CD14-positive monocyte (primary cell): ENCODE results near the gene KCNS3. TPM values are rescaled to one million over a fixed set of nuclear protein-coding genes. Genes with fewer than 3 reads are reported as not detected.

Source experiments
- DNase-seq, 3 donors: peaks; one replicate each; pipeline ENCODE4 v3.0.0-alpha.2; 2011 to 2022
- H2AFZ ChIP-seq: 2 replicates; pipeline ENCODE4 v1.6.0; 2012; ENCODE audit warnings: mild to moderate bottlenecking, low read depth, low read length, inconsistent platforms; ENCODE audit not compliant: insufficient read depth, poor library complexity, severe bottlenecking
- H3K27ac ChIP-seq, 2 donors: 1 replicate in 1 of 2; 2 replicates in 1 of 2; pipeline ENCODE4 v1.5.1; 2012 to 2013; ENCODE audit warnings: low read length in 2 of 2, control low read depth in 1 of 2, inconsistent platforms in 1 of 2, low read depth in 1 of 2, mild to moderate bottlenecking in 1 of 2
- H3K27me3 ChIP-seq, 2 donors: one replicate each; pipeline versions ENCODE4 v1.6.0 to v1.6.1; 2011 to 2013; ENCODE audit warnings: low read length in 2 of 2; ENCODE audit not compliant: control insufficient read depth in 2 of 2, insufficient read depth in 2 of 2
- H3K36me3 ChIP-seq, 2 donors: replicated peaks in 1 of 2; 1 replicate in 1 of 2; 2 replicates in 1 of 2; pipeline versions ENCODE4 v1.5.1 to v1.6.1; 2012 to 2013; ENCODE audit warnings: low read length in 2 of 2, control low read depth in 1 of 2, inconsistent platforms in 1 of 2, mild to moderate bottlenecking in 1 of 2; ENCODE audit not compliant: insufficient read depth in 2 of 2, control insufficient read depth in 1 of 2
- H3K4me1 ChIP-seq, 2 donors: 1 replicate in 1 of 2; 2 replicates in 1 of 2; pipeline versions ENCODE4 v1.5.1 to v1.6.1; 2012 to 2013; ENCODE audit warnings: low read length in 2 of 2, control low read depth in 1 of 2, inconsistent platforms in 1 of 2, mild to moderate bottlenecking in 1 of 2, moderate library complexity in 1 of 2; ENCODE audit not compliant: insufficient read depth in 2 of 2, control insufficient read depth in 1 of 2
- H3K4me2 ChIP-seq: replicated peaks from 2 replicates; pipeline ENCODE3; 2012; ENCODE audit warnings: low read length, moderate library complexity, mild to moderate bottlenecking; ENCODE audit not compliant: poor library complexity, severe bottlenecking; ENCODE audit errors: extremely low read depth
- H3K4me3 ChIP-seq, 3 experiments: fragments of 200-600 bp in 1 of 3; sonication (generic) in 1 of 3; replicated peaks in 1 of 3; 1 replicate in 2 of 3; 2 replicates in 1 of 3; pipeline ENCODE4 v1.5.1; 2011 to 2013; ENCODE audit warnings: low read length in 3 of 3, mild to moderate bottlenecking in 3 of 3, control low read depth in 2 of 3, low read depth in 2 of 3, inconsistent platforms in 1 of 3, moderate library complexity in 1 of 3
- H3K79me2 ChIP-seq: 2 replicates; pipeline ENCODE4 v1.6.0; 2012; ENCODE audit warnings: mild to moderate bottlenecking, control low read depth, inconsistent platforms, low read length, moderate library complexity; ENCODE audit not compliant: insufficient read depth
- H3K9ac ChIP-seq: 2 replicates; pipeline ENCODE4 v1.6.0; 2017; ENCODE audit warnings: low read length, mild to moderate bottlenecking; ENCODE audit not compliant: insufficient read depth, poor library complexity, severe bottlenecking
- H3K9me3 ChIP-seq, 2 donors: replicated peaks in 1 of 2; 1 replicate in 1 of 2; 2 replicates in 1 of 2; pipeline versions ENCODE4 v1.5.1 to v1.6.1; 2012 to 2013; ENCODE audit warnings: low read length in 2 of 2, control low read depth in 1 of 2; ENCODE audit not compliant: control insufficient read depth in 1 of 2, insufficient read depth in 1 of 2
- H4K20me1 ChIP-seq: 2 replicates; pipeline ENCODE4 v1.6.0; 2012; ENCODE audit warnings: mild to moderate bottlenecking, low read length, control low read depth, moderate library complexity; ENCODE audit not compliant: insufficient read depth
- H3K27ac Mint-ChIP-seq, 7 donors: one replicate each; pipeline ENCODE4 v1.8.0; 2020; ENCODE audit warnings: mild to moderate bottlenecking in 7 of 7, mixed read lengths in 7 of 7, moderate library complexity in 6 of 7, inconsistent platforms in 2 of 7
- H3K27me3 Mint-ChIP-seq, 3 donors: one replicate each; pipeline ENCODE4 v1.8.0; 2021 to 2022; ENCODE audit warnings: low read depth in 3 of 3, mild to moderate bottlenecking in 3 of 3, mixed read lengths in 3 of 3, moderate library complexity in 3 of 3, inconsistent platforms in 1 of 3
- H3K36me3 Mint-ChIP-seq, 2 donors: one replicate each; pipeline ENCODE4 v1.8.0; 2020; ENCODE audit warnings: mixed read lengths in 2 of 2, inconsistent platforms in 1 of 2, mild to moderate bottlenecking in 1 of 2
- H3K4me1 Mint-ChIP-seq: one replicate; pipeline ENCODE4 v1.8.0; 2020; ENCODE audit warnings: mild to moderate bottlenecking, mixed read lengths
- H3K4me3 Mint-ChIP-seq, 2 donors: one replicate each; pipeline ENCODE4 v1.8.0; 2020; ENCODE audit warnings: mild to moderate bottlenecking in 2 of 2, mixed read lengths in 2 of 2, moderate library complexity in 1 of 2
- H3K9me3 Mint-ChIP-seq, 7 donors: one replicate each; pipeline ENCODE4 v1.8.0; 2020 to 2022; ENCODE audit warnings: mixed read lengths in 7 of 7, mild to moderate bottlenecking in 6 of 7, moderate library complexity in 6 of 7, inconsistent platforms in 2 of 7
- WGBS: methylation state at CpG from one replicate; pipeline ENCODE4 v1.1.5; 2013; ENCODE audit warnings: missing lambda C conversion rate; ENCODE audit not compliant: insufficient coverage; 5-methylcytosine and 5-hydroxymethylcytosine counted together
- intact Hi-C, 2 donors: fragments of 100-400 bp; cut with micrococcal nuclease; formaldehyde crosslinking; loops; one replicate each; pipeline versions ENCODE4 v1.15.0 to v1.15.1; 2023
- polyA plus RNA-seq, 3 donors: library from polyadenylated mRNA; depleted of rRNA in 1 of 3; unstranded in 2 of 3; stranded (reverse) in 1 of 3; fragments of 300-500 nt in 2 of 3; fragments of >200 nt in 1 of 3; fragmentation: Illumina TruSeq in 2 of 3; gene quantifications; 1 replicate in 2 of 3; 2 replicates in 1 of 3; pipeline ENCODE4 v1.2.3, GENCODE V29; 2012 to 2021
- TF ChIP-seq, protein P1 (sequence below): fragments of 200-600 bp; IDR thresholded peaks from one replicate; pipeline ENCODE4 v1.8.0; 2022; ENCODE audit warnings: antibody characterized with exemption, mild to moderate bottlenecking

The KCNS3 gene
- polyA plus RNA-seq, 3 donors = not detected

DNA sequence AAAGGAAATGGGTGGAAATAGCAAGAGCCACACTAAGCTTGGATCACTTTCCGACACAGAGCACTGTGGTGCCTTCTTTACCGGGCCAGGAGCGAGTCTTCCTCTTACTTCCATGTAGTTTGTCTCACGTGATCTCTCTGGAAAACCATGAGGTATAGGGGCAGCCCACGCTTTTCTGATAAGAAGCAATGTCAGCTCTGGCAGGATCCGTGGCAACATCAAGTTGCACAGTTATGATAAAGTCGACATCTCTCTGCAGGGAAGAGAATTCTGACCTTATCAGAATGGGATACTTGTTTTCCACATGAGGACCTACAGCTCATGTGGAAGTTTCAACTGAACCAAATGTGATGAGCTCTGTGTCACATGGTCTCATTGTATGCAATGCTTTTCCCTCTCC is 32.7 kb upstream of the KCNS3 start:
- Mint-ChIP-seq H3K27ac (no peak overlapping the region), H3K9me3 (no peaks in the 10 kb centered on the region), H3K4me3 (no peak overlapping the region), H3K27me3 (peaks cover 0 to 5% (median 1%) of the 10 kb centered on the region in 3 donors), H3K36me3 (no peaks in the 10 kb centered on the region), H3K4me1 (no peaks in the 10 kb centered on the region)
- Histone ChIP-seq H3K4me2 (no peak overlapping the region), H3K4me1 (no peaks in the 10 kb centered on the region), H3K9ac (no peak overlapping the region), H3K27me3 (no peaks in the 10 kb centered on the region), H2AFZ (no peak overlapping the region), H4K20me1 (no peaks in the 10 kb centered on the region), H3K36me3 (no peaks in the 10 kb centered on the region), H3K27ac (no peak overlapping the region), H3K79me2 (no peaks in the 10 kb centered on the region), H3K9me3 (no peaks in the 10 kb centered on the region), H3K4me3 (no peak overlapping the region)
- WGBS = 100% methylated on average over 2 of the region's 7 CpGs
- no peak for DNase-seq
- TF ChIP-seq, protein P1, sequence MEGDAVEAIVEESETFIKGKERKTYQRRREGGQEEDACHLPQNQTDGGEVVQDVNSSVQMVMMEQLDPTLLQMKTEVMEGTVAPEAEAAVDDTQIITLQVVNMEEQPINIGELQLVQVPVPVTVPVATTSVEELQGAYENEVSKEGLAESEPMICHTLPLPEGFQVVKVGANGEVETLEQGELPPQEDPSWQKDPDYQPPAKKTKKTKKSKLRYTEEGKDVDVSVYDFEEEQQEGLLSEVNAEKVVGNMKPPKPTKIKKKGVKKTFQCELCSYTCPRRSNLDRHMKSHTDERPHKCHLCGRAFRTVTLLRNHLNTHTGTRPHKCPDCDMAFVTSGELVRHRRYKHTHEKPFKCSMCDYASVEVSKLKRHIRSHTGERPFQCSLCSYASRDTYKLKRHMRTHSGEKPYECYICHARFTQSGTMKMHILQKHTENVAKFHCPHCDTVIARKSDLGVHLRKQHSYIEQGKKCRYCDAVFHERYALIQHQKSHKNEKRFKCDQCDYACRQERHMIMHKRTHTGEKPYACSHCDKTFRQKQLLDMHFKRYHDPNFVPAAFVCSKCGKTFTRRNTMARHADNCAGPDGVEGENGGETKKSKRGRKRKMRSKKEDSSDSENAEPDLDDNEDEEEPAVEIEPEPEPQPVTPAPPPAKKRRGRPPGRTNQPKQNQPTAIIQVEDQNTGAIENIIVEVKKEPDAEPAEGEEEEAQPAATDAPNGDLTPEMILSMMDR = no peak
- intact Hi-C loops = no loop called here

DNA sequence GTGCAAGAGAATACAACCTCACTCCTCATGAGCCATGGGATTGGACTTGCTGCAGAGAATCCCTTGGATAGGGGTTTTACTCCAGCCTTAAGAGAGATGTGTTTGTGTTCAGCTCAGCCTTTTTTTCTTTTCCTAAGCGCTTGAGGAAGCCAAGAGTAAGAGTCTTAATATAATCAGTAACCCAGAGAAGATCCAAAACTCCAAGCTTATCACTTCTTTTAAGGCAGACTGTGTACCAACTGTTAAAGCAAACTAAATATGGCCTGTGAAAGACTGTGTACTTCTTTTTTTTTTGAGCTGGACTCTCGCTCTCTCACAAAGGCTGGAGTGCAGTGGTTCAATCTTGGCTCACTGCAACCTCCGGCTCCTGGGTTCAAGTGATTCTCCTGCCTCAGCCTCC is 31.8 kb upstream of the KCNS3 start:
- H3K4me3 ChIP-seq = no peak overlapping the region
- no peaks in the 10 kb centered on the region for H4K20me1 ChIP-seq
- no peaks in the 10 kb centered on the region for H3K36me3 Mint-ChIP-seq
- no peaks in the 10 kb centered on the region for H3K79me2 ChIP-seq
- WGBS = 83% methylated on average over 1 of the region's 3 CpGs
- no peaks in the 10 kb centered on the region for H3K4me1 ChIP-seq
- peaks cover 0 to 5% (median 1%) of the 10 kb centered on the region in 3 donors for H3K27me3 Mint-ChIP-seq
- H3K36me3 ChIP-seq = no peaks in the 10 kb centered on the region
- TF ChIP-seq, protein P1 = no peak
- no peak overlapping the region for H3K4me3 Mint-ChIP-seq
- H3K27ac ChIP-seq = no peak overlapping the region
- H3K9me3 ChIP-seq = no peaks in the 10 kb centered on the region
- no peak for DNase-seq
- H3K4me1 Mint-ChIP-seq = no peaks in the 10 kb centered on the region
- no peak overlapping the region for H3K4me2 ChIP-seq
- no peaks in the 10 kb centered on the region for H3K27me3 ChIP-seq
- H3K9ac ChIP-seq = no peak overlapping the region
- no peak overlapping the region for H3K27ac Mint-ChIP-seq
- H2AFZ ChIP-seq = no peak overlapping the region
- intact Hi-C loops = no loop called here
- H3K9me3 Mint-ChIP-seq = no peaks in the 10 kb centered on the region
